CD14-positive monocyte (primary cell): ENCODE measurements around the gene CELSR1. TPM values are rescaled to one million over a fixed set of nuclear protein-coding genes. Genes with fewer than 3 reads are reported as not detected.

ENCODE experiments used
- DNase-seq, 3 donors: peaks; one replicate each; pipeline ENCODE4 v3.0.0-alpha.2; 2011 to 2022
- H2AFZ ChIP-seq: 2 replicates; pipeline ENCODE4 v1.6.0; 2012; ENCODE audit warnings: mild to moderate bottlenecking, low read depth, low read length, inconsistent platforms; ENCODE audit not compliant: insufficient read depth, poor library complexity, severe bottlenecking
- H3K27ac ChIP-seq, 2 donors: 1 replicate in 1 of 2; 2 replicates in 1 of 2; pipeline ENCODE4 v1.5.1; 2012 to 2013; ENCODE audit warnings: low read length in 2 of 2, control low read depth in 1 of 2, inconsistent platforms in 1 of 2, low read depth in 1 of 2, mild to moderate bottlenecking in 1 of 2
- H3K27me3 ChIP-seq, 2 donors: one replicate each; pipeline versions ENCODE4 v1.6.0 to v1.6.1; 2011 to 2013; ENCODE audit warnings: low read length in 2 of 2; ENCODE audit not compliant: control insufficient read depth in 2 of 2, insufficient read depth in 2 of 2
- H3K36me3 ChIP-seq, 2 donors: replicated peaks in 1 of 2; 1 replicate in 1 of 2; 2 replicates in 1 of 2; pipeline versions ENCODE4 v1.5.1 to v1.6.1; 2012 to 2013; ENCODE audit warnings: low read length in 2 of 2, control low read depth in 1 of 2, inconsistent platforms in 1 of 2, mild to moderate bottlenecking in 1 of 2; ENCODE audit not compliant: insufficient read depth in 2 of 2, control insufficient read depth in 1 of 2
- H3K4me1 ChIP-seq, 2 donors: 1 replicate in 1 of 2; 2 replicates in 1 of 2; pipeline versions ENCODE4 v1.5.1 to v1.6.1; 2012 to 2013; ENCODE audit warnings: low read length in 2 of 2, control low read depth in 1 of 2, inconsistent platforms in 1 of 2, mild to moderate bottlenecking in 1 of 2, moderate library complexity in 1 of 2; ENCODE audit not compliant: insufficient read depth in 2 of 2, control insufficient read depth in 1 of 2
- H3K4me2 ChIP-seq: replicated peaks from 2 replicates; pipeline ENCODE3; 2012; ENCODE audit warnings: low read length, moderate library complexity, mild to moderate bottlenecking; ENCODE audit not compliant: poor library complexity, severe bottlenecking; ENCODE audit errors: extremely low read depth
- H3K4me3 ChIP-seq, 3 experiments: fragments of 200-600 bp in 1 of 3; sonication (generic) in 1 of 3; replicated peaks in 1 of 3; 1 replicate in 2 of 3; 2 replicates in 1 of 3; pipeline ENCODE4 v1.5.1; 2011 to 2013; ENCODE audit warnings: low read length in 3 of 3, mild to moderate bottlenecking in 3 of 3, control low read depth in 2 of 3, low read depth in 2 of 3, inconsistent platforms in 1 of 3, moderate library complexity in 1 of 3
- H3K79me2 ChIP-seq: 2 replicates; pipeline ENCODE4 v1.6.0; 2012; ENCODE audit warnings: mild to moderate bottlenecking, control low read depth, inconsistent platforms, low read length, moderate library complexity; ENCODE audit not compliant: insufficient read depth
- H3K9ac ChIP-seq: 2 replicates; pipeline ENCODE4 v1.6.0; 2017; ENCODE audit warnings: low read length, mild to moderate bottlenecking; ENCODE audit not compliant: insufficient read depth, poor library complexity, severe bottlenecking
- H3K9me3 ChIP-seq, 2 donors: replicated peaks in 1 of 2; 1 replicate in 1 of 2; 2 replicates in 1 of 2; pipeline versions ENCODE4 v1.5.1 to v1.6.1; 2012 to 2013; ENCODE audit warnings: low read length in 2 of 2, control low read depth in 1 of 2; ENCODE audit not compliant: control insufficient read depth in 1 of 2, insufficient read depth in 1 of 2
- H4K20me1 ChIP-seq: 2 replicates; pipeline ENCODE4 v1.6.0; 2012; ENCODE audit warnings: mild to moderate bottlenecking, low read length, control low read depth, moderate library complexity; ENCODE audit not compliant: insufficient read depth
- H3K27ac Mint-ChIP-seq, 7 donors: one replicate each; pipeline ENCODE4 v1.8.0; 2020; ENCODE audit warnings: mild to moderate bottlenecking in 7 of 7, mixed read lengths in 7 of 7, moderate library complexity in 6 of 7, inconsistent platforms in 2 of 7
- H3K27me3 Mint-ChIP-seq, 3 donors: one replicate each; pipeline ENCODE4 v1.8.0; 2021 to 2022; ENCODE audit warnings: low read depth in 3 of 3, mild to moderate bottlenecking in 3 of 3, mixed read lengths in 3 of 3, moderate library complexity in 3 of 3, inconsistent platforms in 1 of 3
- H3K36me3 Mint-ChIP-seq, 2 donors: one replicate each; pipeline ENCODE4 v1.8.0; 2020; ENCODE audit warnings: mixed read lengths in 2 of 2, inconsistent platforms in 1 of 2, mild to moderate bottlenecking in 1 of 2
- H3K4me1 Mint-ChIP-seq: one replicate; pipeline ENCODE4 v1.8.0; 2020; ENCODE audit warnings: mild to moderate bottlenecking, mixed read lengths
- H3K4me3 Mint-ChIP-seq, 2 donors: one replicate each; pipeline ENCODE4 v1.8.0; 2020; ENCODE audit warnings: mild to moderate bottlenecking in 2 of 2, mixed read lengths in 2 of 2, moderate library complexity in 1 of 2
- H3K9me3 Mint-ChIP-seq, 7 donors: one replicate each; pipeline ENCODE4 v1.8.0; 2020 to 2022; ENCODE audit warnings: mixed read lengths in 7 of 7, mild to moderate bottlenecking in 6 of 7, moderate library complexity in 6 of 7, inconsistent platforms in 2 of 7
- WGBS: methylation state at CpG from one replicate; pipeline ENCODE4 v1.1.5; 2013; ENCODE audit warnings: missing lambda C conversion rate; ENCODE audit not compliant: insufficient coverage; 5-methylcytosine and 5-hydroxymethylcytosine counted together
- intact Hi-C, 2 donors: fragments of 100-400 bp; cut with micrococcal nuclease; formaldehyde crosslinking; loops; one replicate each; pipeline versions ENCODE4 v1.15.0 to v1.15.1; 2023
- polyA plus RNA-seq, 3 donors: library from polyadenylated mRNA; depleted of rRNA in 1 of 3; unstranded in 2 of 3; stranded (reverse) in 1 of 3; fragments of 300-500 nt in 2 of 3; fragments of >200 nt in 1 of 3; fragmentation: Illumina TruSeq in 2 of 3; gene quantifications; 1 replicate in 2 of 3; 2 replicates in 1 of 3; pipeline ENCODE4 v1.2.3, GENCODE V29; 2012 to 2021
- TF ChIP-seq, protein P1 (sequence below): fragments of 200-600 bp; IDR thresholded peaks from one replicate; pipeline ENCODE4 v1.8.0; 2022; ENCODE audit warnings: antibody characterized with exemption, mild to moderate bottlenecking

The CELSR1 gene
- polyA plus RNA-seq, 3 donors: 0.16 TPM; not detected in 2

DNA sequence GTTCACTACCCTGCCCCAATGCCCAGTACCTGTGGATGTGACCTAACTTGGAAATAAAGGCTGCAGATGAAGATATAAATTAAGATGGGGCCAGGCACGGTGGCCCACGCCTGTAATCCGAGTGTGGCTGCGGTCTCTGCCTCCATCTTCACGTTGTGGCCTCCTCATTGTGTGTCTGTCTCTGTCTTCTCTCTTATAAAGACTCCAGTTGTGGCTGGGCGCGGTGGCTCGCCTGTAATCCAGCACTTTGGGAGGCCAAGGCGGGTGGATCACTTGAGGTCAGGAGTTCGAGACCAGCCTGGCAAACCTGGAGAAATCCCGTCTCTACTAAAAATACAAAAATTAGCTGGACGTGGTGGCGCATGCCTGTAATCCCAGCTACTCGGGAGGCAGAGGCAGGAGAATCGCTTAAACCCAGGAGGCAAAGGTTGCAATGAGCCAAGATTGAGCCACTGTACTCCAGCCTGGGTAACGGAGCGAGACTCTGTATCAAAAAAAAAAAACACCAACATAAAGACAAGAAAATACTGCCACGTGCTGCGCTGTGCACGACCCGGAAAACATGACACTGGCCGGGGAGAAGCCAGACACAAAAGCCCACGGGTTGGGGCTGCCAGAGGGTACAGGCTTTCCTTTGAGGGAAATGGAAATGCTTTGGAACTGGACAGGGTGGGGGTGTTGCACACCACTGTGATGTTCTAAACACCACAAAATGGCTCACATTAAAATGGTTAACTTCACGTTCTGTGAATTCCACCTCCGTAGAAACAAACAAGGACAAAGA, 18.7 kb downstream of the CELSR1 start:
- Mint-ChIP-seq H3K27me3 (peaks cover 2 to 3% (median 2%) of the 10 kb centered on the region in 3 donors), H3K9me3 (no peaks in the 10 kb centered on the region), H3K36me3 (no peaks in the 10 kb centered on the region), H3K4me3 (no peak overlapping the region), H3K4me1 (no peaks in the 10 kb centered on the region), H3K27ac (no peak overlapping the region)
- H3K4me2 ChIP-seq: no peak overlapping the region
- H3K9me3 ChIP-seq: no peaks in the 10 kb centered on the region
- no peaks in the 10 kb centered on the region for H3K36me3 ChIP-seq
- no peak overlapping the region for H3K4me3 ChIP-seq
- H3K79me2 ChIP-seq: no peaks in the 10 kb centered on the region
- no peak for DNase-seq
- WGBS: 98% methylated on average over 16 of the region's 25 CpGs
- no peak overlapping the region for H2AFZ ChIP-seq
- TF ChIP-seq, protein P1, sequence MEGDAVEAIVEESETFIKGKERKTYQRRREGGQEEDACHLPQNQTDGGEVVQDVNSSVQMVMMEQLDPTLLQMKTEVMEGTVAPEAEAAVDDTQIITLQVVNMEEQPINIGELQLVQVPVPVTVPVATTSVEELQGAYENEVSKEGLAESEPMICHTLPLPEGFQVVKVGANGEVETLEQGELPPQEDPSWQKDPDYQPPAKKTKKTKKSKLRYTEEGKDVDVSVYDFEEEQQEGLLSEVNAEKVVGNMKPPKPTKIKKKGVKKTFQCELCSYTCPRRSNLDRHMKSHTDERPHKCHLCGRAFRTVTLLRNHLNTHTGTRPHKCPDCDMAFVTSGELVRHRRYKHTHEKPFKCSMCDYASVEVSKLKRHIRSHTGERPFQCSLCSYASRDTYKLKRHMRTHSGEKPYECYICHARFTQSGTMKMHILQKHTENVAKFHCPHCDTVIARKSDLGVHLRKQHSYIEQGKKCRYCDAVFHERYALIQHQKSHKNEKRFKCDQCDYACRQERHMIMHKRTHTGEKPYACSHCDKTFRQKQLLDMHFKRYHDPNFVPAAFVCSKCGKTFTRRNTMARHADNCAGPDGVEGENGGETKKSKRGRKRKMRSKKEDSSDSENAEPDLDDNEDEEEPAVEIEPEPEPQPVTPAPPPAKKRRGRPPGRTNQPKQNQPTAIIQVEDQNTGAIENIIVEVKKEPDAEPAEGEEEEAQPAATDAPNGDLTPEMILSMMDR: no peak
- intact Hi-C loops: no loop called here
- no peak overlapping the region for H3K9ac ChIP-seq
- no peaks in the 10 kb centered on the region for H4K20me1 ChIP-seq
- H3K27ac ChIP-seq: no peak overlapping the region
- no peaks in the 10 kb centered on the region for H3K4me1 ChIP-seq
- no peaks in the 10 kb centered on the region for H3K27me3 ChIP-seq

DNA sequence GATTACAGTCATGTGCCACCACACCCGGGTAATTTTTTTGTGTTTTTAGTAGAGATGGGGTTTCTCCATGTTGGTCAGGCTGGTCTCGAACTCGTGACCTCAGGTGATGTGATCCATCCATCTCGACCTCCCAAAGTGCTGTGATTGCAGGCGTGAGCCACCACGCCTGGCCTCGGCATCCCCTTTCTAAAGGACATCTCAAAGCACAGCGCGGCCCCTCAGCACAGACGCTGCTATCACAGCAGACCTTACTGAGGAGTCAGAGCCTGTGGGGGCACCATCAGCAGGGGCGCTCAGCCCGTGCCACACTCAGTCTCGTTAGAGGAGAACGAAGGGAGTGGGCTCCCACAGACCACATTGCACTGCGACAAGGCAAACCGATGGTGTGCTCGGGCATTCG, 19.4 kb downstream of the CELSR1 start:
- Mint-ChIP-seq H3K4me3 (no peak overlapping the region), H3K9me3 (no peaks in the 10 kb centered on the region), H3K27me3 (peaks cover 2 to 3% (median 2%) of the 10 kb centered on the region in 3 donors), H3K27ac (no peak overlapping the region), H3K36me3 (no peaks in the 10 kb centered on the region), H3K4me1 (no peaks in the 10 kb centered on the region)
- no peak overlapping the region for H3K4me2 ChIP-seq
- H4K20me1 ChIP-seq: no peaks in the 10 kb centered on the region
- no peaks in the 10 kb centered on the region for H3K4me1 ChIP-seq
- no peak overlapping the region for H3K9ac ChIP-seq
- no peak overlapping the region for H3K27ac ChIP-seq
- no peaks in the 10 kb centered on the region for H3K79me2 ChIP-seq
- H3K27me3 ChIP-seq: no peaks in the 10 kb centered on the region
- TF ChIP-seq, protein P1: no peak
- no peak overlapping the region for H3K4me3 ChIP-seq
- no peak for DNase-seq
- intact Hi-C loops: no loop called here
- no peaks in the 10 kb centered on the region for H3K36me3 ChIP-seq
- no peak overlapping the region for H2AFZ ChIP-seq
- 91% methylated on average over 18 of the region's 18 CpGs for WGBS
- no peaks in the 10 kb centered on the region for H3K9me3 ChIP-seq
